Fibroblast of pulmonary artery (primary cell): ENCODE results near the gene CENPX.

Experiments used
- DNase-seq: peaks from one replicate; pipeline ENCODE4 v3.0.0-alpha.2; 2010; ENCODE audit warnings: low read depth
- H3K4me3 ChIP-seq: replicated peaks from 2 replicates; pipeline ENCODE4 v1.5.1; 2011; ENCODE audit warnings: low read depth, mild to moderate bottlenecking, control low read depth, low read length, moderate library complexity
- TF ChIP-seq, protein P1 (sequence below): IDR thresholded peaks from 2 replicates; pipeline ENCODE4 v1.5.1; 2011; ENCODE audit warnings: mild to moderate bottlenecking, control low read depth, low read length, inconsistent platforms; ENCODE audit errors: missing control alignments

CENPX gene

DNA sequence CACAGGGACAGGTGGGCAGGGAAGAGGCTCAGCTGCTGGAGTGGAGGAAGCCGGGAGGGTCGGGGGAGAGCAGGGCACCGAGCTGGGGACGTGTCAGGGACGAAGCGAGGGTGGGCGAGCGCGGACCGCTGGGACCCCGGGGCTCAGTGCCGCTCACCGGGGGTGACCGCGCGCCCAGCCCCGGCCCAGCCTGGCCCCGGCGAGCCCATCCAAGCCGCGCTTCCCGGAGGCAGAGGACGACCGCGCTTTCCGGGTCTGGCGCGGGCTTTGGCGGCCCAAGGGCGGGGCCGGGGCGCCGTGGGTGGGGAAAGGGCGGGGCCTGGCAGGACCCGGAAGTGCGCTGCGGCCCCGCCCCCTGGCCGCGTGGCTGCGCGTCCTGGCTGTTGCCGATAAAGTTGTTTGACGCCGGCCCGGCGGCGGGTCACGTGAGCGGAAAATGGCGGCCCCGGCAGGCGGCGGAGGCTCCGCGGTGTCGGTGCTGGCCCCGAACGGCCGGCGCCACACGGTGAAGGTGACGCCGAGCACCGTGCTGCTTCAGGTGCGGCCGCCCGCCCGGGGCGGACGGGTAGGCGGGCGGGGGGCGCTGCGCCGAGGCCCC, 45.4 kb downstream of the CENPX start, which contains the start of gene ASPSCR1:
Gene ASPSCR1 (plus strand): TSS at position 419 of the 598 bp plus-strand sequence. CDS start 18 bp downstream, at position 437.
- peak within 1 kb of the TSS; percentile 81 for H3K4me3 ChIP-seq
- TF ChIP-seq, protein P1, sequence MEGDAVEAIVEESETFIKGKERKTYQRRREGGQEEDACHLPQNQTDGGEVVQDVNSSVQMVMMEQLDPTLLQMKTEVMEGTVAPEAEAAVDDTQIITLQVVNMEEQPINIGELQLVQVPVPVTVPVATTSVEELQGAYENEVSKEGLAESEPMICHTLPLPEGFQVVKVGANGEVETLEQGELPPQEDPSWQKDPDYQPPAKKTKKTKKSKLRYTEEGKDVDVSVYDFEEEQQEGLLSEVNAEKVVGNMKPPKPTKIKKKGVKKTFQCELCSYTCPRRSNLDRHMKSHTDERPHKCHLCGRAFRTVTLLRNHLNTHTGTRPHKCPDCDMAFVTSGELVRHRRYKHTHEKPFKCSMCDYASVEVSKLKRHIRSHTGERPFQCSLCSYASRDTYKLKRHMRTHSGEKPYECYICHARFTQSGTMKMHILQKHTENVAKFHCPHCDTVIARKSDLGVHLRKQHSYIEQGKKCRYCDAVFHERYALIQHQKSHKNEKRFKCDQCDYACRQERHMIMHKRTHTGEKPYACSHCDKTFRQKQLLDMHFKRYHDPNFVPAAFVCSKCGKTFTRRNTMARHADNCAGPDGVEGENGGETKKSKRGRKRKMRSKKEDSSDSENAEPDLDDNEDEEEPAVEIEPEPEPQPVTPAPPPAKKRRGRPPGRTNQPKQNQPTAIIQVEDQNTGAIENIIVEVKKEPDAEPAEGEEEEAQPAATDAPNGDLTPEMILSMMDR = no peak
- DNase-seq = peak; percentile 93

DNA sequence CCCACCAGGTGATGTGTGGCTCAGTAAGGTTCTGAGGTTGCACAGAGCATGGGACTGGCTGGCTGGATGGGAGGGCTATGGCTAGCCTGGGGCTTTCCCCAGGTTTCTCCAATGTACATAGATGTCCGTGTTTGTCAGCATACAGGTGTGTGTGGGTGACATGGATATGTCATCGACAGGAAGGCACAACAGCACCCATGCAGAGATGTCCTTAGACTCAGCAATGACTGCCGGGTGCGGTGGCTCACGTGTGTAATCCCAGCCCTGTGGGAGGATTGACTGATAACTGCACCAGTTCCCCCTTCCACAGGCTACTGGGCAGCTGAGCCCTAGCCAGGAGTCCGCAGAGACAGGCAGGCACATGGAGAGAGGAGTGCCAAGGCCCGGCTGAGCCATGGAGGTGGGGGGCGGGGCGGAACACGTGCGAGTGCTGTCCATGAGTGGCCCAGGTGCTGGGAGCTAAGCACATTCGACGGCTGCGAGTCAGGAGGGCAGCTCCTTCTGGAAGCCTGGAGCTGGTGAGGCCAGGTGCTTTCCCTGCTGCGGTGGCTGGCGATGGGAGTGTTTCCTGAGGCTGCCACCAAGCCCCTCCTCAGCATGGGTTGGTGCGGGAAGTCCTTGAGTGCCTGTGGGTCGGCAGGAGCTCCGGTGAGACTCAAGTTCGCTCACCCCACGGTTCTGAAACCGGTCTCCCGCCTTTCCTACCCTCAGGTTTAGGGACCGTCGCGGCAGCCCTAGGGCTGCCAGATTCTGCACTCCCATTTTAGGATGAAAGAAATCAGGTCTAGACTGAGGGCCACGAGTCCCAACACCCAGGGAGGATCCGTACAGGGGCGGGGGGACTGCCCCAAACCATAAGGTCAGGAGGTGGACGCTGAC, 46.1 kb downstream of the CENPX start:
- no peak for DNase-seq
- H3K4me3 ChIP-seq = peak overlapping the region; percentile 81
- TF ChIP-seq, protein P1 = no peak

DNA sequence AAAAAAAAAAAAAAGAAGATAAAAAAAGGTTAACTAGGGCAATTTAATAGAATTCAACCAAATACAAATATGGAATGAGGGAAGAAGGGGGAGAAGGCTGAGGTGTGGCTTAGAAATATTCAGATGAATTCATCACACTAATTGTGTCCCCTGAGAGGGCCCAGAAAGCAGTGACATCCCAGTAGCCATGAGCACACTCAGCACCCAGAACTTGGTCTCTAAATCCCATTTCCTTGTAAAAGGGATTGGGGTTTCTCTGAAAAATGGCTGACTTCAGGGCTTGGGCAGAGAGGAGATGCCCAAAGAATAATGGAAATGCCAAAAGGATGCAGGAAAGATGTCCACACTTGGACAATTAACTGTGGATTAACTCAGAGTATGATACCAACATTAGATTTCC, 49.2 kb downstream of the CENPX start:
- no peak for DNase-seq
- TF ChIP-seq, protein P1 = no peak

DNA sequence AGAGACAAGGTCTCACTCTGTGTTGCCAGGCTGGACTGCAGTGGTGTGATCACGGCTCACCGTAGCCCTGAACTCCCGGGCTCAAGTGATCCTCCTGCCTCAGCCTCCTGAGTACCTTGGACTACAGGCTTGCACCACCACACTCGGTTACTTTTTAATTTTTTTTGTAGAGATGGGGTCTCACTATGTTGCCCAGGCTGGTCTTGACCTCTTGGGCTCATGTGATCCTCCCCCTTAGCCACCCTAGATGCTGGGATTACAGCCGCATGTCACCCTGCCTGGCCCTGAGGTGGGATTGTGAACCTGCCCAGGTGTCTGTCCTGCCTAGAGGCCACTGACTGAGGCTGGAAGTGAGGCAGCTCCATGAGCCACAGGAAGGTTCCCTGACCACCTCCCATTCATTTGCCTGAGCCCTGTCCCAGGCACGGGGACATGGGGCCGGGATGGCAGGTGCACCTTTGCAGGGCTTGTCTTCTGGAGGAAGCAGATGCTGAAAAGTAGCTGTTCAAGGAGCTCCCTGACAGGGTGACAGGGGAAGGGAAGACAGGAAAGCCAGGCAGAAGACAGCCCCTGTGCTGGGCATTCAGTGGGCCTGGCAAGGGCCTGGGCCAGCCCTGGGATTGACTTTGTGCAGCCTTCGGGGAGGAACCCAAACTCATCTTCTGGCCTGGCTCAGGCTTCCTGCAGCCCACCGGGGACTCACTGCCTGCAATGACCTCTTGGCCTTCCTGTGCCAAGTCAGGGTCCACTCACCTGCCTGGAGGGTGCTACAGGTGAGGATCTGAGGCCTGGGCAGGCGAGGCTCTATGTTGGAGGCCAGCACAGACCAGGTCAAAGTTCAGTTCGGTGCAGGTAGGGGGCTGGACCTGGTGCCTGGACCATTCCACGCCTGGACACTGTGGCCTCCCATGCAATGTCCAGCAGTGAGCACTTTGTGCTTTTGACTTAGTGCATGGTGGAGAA, 53.5 kb downstream of the CENPX start:
- H3K4me3 ChIP-seq = no peak overlapping the region
- no peak for DNase-seq
- TF ChIP-seq, protein P1 = no peak

More for the DNA sequence above, 49.2 kb downstream of the CENPX start:
- no peak overlapping the region for H3K4me3 ChIP-seq
